Body of pancreas (tissue), 4 donors: Measurements from ENCODE around the gene PARM1.

Experiments
- POLR2A ChIP-seq, 3 donors: fragments of 450-650 bp; IDR thresholded peaks; one replicate each; pipeline ENCODE4 v1.6.1; 2016; ENCODE audit warnings: antibody characterized with exemption in 3 of 3, mild to moderate bottlenecking in 2 of 3
- TF ChIP-seq, protein P1 (sequence below), 7 experiments: fragments of 450-650 bp in 4 of 7; fragments of 200-600 bp in 3 of 7; sonication (generic) in 3 of 7; IDR thresholded peaks; one replicate each; pipeline ENCODE4 v1.5.1; 2016 to 2019; ENCODE audit warnings: antibody characterized with exemption in 7 of 7

DNA sequence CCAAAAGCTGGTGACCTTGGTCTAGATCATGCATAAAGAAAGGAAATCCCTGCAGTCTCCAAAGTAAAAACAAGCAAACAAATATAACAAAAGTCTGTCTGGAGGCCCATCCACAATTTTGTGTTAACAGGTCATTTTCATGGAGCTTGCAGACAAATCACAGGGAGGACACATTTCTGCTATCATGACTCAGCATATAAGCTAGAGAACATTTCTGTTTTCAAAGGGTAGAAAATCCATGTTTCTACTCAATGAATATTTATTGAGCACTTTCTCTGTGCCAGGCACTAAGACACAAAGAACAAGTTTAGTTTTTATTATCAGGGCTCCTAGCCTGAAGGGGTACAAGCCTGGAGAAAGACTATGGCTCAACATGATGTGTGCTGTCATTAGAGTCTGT is 71.1 kb downstream of the PARM1 start:
- TF ChIP-seq, protein P1, sequence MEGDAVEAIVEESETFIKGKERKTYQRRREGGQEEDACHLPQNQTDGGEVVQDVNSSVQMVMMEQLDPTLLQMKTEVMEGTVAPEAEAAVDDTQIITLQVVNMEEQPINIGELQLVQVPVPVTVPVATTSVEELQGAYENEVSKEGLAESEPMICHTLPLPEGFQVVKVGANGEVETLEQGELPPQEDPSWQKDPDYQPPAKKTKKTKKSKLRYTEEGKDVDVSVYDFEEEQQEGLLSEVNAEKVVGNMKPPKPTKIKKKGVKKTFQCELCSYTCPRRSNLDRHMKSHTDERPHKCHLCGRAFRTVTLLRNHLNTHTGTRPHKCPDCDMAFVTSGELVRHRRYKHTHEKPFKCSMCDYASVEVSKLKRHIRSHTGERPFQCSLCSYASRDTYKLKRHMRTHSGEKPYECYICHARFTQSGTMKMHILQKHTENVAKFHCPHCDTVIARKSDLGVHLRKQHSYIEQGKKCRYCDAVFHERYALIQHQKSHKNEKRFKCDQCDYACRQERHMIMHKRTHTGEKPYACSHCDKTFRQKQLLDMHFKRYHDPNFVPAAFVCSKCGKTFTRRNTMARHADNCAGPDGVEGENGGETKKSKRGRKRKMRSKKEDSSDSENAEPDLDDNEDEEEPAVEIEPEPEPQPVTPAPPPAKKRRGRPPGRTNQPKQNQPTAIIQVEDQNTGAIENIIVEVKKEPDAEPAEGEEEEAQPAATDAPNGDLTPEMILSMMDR (IDR thresholded peaks at IDR 0.05) = no peak
- no peak for TF ChIP-seq POLR2A (IDR thresholded peaks at IDR 0.05)
